HG02759 (cell line): ENCODE results near the gene UHRF1.

Experiments used
- ATAC-seq: cut with Tn5 transposase; IDR thresholded peaks from one replicate; pipeline ENCODE4 v1.9.1; 2021; ENCODE audit warnings: mild to moderate bottlenecking, moderate library complexity; ENCODE audit not compliant: unreplicated experiment

Gene UHRF1

GRCh38 chr19:4986471-4986891 is 77.2 kb downstream of the UHRF1 start:
- ATAC-seq: no peak

GRCh38 chr19:4987256-4987655 is 78.0 kb downstream of the UHRF1 start:
- no peak for ATAC-seq

- ATAC-seq: no peak
Observed at GRCh38 chr19:4987692-4988370, 78.5 kb downstream of the UHRF1 start.

GRCh38 chr19:4988770-4989251 is 79.5 kb downstream of the UHRF1 start:
- no peak for ATAC-seq

- no peak for ATAC-seq
Observed at GRCh38 chr19:4990306-4990705, 81.0 kb downstream of the UHRF1 start.

GRCh38 chr19:4991538-4991937 is 82.2 kb downstream of the UHRF1 start:
- no peak for ATAC-seq

GRCh38 chr19:4991996-4992698 is 82.8 kb downstream of the UHRF1 start:
- no peak for ATAC-seq

- no peak for ATAC-seq
Observed at GRCh38 chr19:4993683-4994082, 84.4 kb downstream of the UHRF1 start.

GRCh38 chr19:4996701-4997100 is 87.4 kb downstream of the UHRF1 start:
- no peak for ATAC-seq

GRCh38 chr19:4997297-4997696 is 88.0 kb downstream of the UHRF1 start:
- no peak for ATAC-seq

- ATAC-seq: no peak
Observed at GRCh38 chr19:5000120-5000611, 90.9 kb downstream of the UHRF1 start.

GRCh38 chr19:5001615-5002014 is 92.3 kb downstream of the UHRF1 start:
- no peak for ATAC-seq

GRCh38 chr19:5002143-5002542 is 92.8 kb downstream of the UHRF1 start:
- ATAC-seq: no peak

GRCh38 chr19:5003781-5004180 is 94.5 kb downstream of the UHRF1 start:
- no peak for ATAC-seq

- no peak for ATAC-seq
Observed at GRCh38 chr19:5005096-5005495, 95.8 kb downstream of the UHRF1 start.

- no peak for ATAC-seq
Observed at GRCh38 chr19:5006201-5006600, 96.9 kb downstream of the UHRF1 start.

- no peak for ATAC-seq
Observed at GRCh38 chr19:5006821-5007220, 97.5 kb downstream of the UHRF1 start.
